Liver (tissue), 3 donors: ENCODE data around the gene METAP2.

ENCODE experiments used
- EGR1 ChIP-seq, 2 donors: IDR thresholded peaks; 2 replicates each; pipeline ENCODE4 v1.6.1; 2016 to 2018; ENCODE audit warnings: antibody characterized with exemption in 2 of 2, low read depth in 2 of 2
- HNF4G ChIP-seq: IDR thresholded peaks from 2 replicates; pipeline ENCODE4 v1.6.1; 2016; ENCODE audit warnings: antibody characterized with exemption
- RAD21 ChIP-seq, 2 donors: IDR thresholded peaks; 2 replicates each; pipeline ENCODE4 v1.6.1; 2016; ENCODE audit warnings: antibody characterized with exemption in 2 of 2, mild to moderate bottlenecking in 2 of 2
- TF ChIP-seq, protein P1 (sequence below): fragments of 150-350 bp; IDR thresholded peaks from 2 replicates; pipeline ENCODE4 v1.5.1; 2017; ENCODE audit warnings: improper control_type of control experiment, low read depth, low read length; ENCODE audit not compliant: missing input control
- TF ChIP-seq, protein P2 (sequence below): IDR thresholded peaks from 2 replicates; pipeline ENCODE4 v1.6.1; 2016; ENCODE audit warnings: antibody characterized with exemption
- TF ChIP-seq, protein P3 (sequence below): IDR thresholded peaks from 2 replicates; pipeline ENCODE4 v1.6.1; 2016; ENCODE audit warnings: antibody characterized with exemption
- donor health status: healthy.
- donor health status: healthy.

DNA sequence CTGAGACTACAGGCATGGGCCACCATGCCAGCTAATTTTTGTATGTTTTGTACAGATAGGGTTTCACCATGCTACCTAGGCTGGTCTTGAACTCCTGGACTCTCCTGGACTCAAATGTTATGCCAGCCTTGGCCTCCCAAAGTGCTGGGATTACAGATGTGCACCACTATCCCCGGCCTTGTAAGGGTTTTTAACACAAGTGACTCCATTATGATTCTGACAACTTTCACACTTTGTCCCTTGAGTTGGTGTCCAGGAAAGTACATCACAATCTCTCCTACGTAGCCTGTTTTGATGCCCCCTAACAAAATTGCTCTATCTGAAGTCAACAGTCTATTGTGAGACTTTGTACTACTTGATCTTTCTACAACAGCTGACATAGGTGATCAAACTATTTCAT lies 11.4 kb upstream of the METAP2 start:
- TF ChIP-seq, protein P1, sequence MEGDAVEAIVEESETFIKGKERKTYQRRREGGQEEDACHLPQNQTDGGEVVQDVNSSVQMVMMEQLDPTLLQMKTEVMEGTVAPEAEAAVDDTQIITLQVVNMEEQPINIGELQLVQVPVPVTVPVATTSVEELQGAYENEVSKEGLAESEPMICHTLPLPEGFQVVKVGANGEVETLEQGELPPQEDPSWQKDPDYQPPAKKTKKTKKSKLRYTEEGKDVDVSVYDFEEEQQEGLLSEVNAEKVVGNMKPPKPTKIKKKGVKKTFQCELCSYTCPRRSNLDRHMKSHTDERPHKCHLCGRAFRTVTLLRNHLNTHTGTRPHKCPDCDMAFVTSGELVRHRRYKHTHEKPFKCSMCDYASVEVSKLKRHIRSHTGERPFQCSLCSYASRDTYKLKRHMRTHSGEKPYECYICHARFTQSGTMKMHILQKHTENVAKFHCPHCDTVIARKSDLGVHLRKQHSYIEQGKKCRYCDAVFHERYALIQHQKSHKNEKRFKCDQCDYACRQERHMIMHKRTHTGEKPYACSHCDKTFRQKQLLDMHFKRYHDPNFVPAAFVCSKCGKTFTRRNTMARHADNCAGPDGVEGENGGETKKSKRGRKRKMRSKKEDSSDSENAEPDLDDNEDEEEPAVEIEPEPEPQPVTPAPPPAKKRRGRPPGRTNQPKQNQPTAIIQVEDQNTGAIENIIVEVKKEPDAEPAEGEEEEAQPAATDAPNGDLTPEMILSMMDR = no peak
- no peak for TF ChIP-seq EGR1 (IDR thresholded peaks at IDR 0.05; ENCODE audit: low read depth in 2 of 2)
- TF ChIP-seq HNF4G = no peak
- TF ChIP-seq RAD21 (IDR thresholded peaks at IDR 0.05) = no peak
- TF ChIP-seq, protein P2, sequence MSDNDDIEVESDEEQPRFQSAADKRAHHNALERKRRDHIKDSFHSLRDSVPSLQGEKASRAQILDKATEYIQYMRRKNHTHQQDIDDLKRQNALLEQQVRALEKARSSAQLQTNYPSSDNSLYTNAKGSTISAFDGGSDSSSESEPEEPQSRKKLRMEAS = no peak
- TF ChIP-seq, protein P3, sequence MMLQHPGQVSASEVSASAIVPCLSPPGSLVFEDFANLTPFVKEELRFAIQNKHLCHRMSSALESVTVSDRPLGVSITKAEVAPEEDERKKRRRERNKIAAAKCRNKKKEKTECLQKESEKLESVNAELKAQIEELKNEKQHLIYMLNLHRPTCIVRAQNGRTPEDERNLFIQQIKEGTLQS = no peak
